Panc1 (cell line): ENCODE measurements around the gene FNIP2.

Source experiments
- CTCF ChIP-seq: fragments of 450-650 bp; IDR thresholded peaks from 2 replicates; pipeline ENCODE4 v1.5.1; 2017; ENCODE audit warnings: mild to moderate bottlenecking
- POLR2AphosphoS5 ChIP-seq: IDR thresholded peaks from 2 replicates; pipeline ENCODE4 v1.6.1; 2012; ENCODE audit warnings: mild to moderate bottlenecking, low read depth, low read length, moderate library complexity
- REST ChIP-seq, 2 experiments: IDR thresholded peaks; 2 replicates each; pipeline ENCODE4 v1.6.1; 2011 to 2012; ENCODE audit warnings: low read depth in 2 of 2, control low read depth in 1 of 2, low read length in 1 of 2, mild to moderate bottlenecking in 1 of 2, moderate library complexity in 1 of 2; ENCODE audit not compliant: insufficient read depth in 1 of 2
- SIN3A ChIP-seq: IDR thresholded peaks from 2 replicates; pipeline ENCODE4 v1.6.1; 2012; ENCODE audit warnings: low read depth, mild to moderate bottlenecking, low read length, moderate library complexity, borderline replicate concordance; ENCODE audit not compliant: insufficient read depth

- no peak for TF ChIP-seq CTCF
- no peak for TF ChIP-seq POLR2AphosphoS5
- TF ChIP-seq SIN3A, result no peak
- TF ChIP-seq REST (IDR thresholded peaks at IDR 0.05; ENCODE audit: insufficient read depth in 1 of 2, low read depth in 2 of 2, low read length in 1 of 2), result no peak
These were observed 178.0 kb downstream of the FNIP2 start for GRCh38 chr4:158946825-158947224.
